HG03575 (cell line): Measurements from ENCODE around the gene B4GALT2.

ENCODE experiments used
- ATAC-seq: cut with Tn5 transposase; IDR thresholded peaks from one replicate; pipeline ENCODE4 v1.9.1; 2021; ENCODE audit not compliant: unreplicated experiment, insufficient number of reproducible peaks, low FRiP score; ENCODE audit errors: extremely low read depth

The B4GALT2 gene

DNA sequence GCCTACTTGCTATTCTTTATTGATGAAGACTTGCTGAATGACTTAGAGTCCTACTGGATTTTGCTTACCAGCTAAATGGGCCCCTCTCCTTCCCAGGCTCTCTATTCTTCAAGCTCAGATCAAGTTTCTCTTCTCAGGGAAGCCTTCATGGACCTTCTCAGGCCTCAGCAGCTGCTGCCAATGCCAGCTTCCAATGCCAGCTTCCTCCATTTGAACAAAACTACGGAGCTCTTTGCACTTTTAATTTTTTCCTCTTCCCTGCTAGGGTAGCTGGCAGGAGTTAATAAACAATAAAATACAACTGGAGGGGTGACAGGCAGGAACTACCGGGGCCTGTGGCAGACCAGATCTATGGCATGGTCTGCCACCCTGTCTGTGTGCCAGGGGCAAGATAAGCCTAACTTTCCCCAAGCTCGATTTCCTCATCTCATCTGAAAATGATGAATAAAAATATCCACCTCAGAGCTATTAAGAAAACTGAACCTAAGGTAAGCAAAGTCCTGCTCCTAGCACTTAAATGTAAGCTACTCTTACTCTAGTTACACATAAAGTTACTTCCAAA, 33.3 kb upstream of the B4GALT2 start:
- no peak for ATAC-seq

DNA sequence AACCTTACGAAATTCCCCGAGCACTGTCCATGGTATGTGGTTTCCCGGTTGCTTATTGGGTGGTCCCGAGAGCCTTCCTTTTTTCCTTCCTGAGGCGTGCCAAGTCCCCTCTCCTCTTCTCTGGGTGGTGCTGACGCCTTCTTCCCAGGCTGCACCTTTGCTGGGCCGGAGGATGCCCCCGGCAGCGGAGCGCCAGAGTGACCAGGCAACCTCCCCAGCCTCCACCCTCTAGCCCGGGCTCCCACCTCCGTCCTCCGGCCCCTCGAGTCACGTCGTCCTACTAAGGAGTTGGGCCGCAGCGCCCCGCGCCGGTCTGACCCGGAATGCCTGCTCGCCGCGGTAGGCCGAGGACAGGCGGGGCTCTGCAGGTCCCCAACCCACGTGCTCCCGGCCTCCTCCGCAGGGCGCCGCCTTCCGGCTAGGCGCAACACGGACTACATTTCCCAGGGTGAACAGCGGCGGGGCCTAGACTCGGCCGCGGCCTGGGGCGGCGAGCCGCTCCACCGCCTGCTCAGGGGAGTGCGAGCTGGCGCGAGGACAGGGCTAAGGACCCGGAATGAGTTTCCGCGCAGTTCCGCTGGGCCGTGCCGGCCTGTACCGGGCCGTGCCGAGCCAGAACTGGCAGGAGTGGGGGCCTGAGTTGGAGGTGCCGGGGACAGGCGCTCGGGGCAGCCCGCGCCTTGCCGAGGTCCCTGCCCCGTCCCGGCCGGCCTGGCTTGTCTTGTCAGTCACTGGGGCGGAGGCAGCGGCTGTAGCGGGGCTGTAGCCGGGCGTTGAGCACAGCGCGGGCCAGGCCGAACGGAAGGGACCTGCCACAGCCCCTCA, 32.6 kb upstream of the B4GALT2 start, which contains the start of gene IPO13:
Gene IPO13 (plus strand): TSS at position 715 of the 825 bp plus-strand sequence. CDS start 651 bp downstream, outside the sequence.
- peak; percentile 68 for ATAC-seq

- no peak for ATAC-seq
Observed at GRCh38 chr1:43947061-43947873, 31.7 kb upstream of the B4GALT2 start.

DNA sequence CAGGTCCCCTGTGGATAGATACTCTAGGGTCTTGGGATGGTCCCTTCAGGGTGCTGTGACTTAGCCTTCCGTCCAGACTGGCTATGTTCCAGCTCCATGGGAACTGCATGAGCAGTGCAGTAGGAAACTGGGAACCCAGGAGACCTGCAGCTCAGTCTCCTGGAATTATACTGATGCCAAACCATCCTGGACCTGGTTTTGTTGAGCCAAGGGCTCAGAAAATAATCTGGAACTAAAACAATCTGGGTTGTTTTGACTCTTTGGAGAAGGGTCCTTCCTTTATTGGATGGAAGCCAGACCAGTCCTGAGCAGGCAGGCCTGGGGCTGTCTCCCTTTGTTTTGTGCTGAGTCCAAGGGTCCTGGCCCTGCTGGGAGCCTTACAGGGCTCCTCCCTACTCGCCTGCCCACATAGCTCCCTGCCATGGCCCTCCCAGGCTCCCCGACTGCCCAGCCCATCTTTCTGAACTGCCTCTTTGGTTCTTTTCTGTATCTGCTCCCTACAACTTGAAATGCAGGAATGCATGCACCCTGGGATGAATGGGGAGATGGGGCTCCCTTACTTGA, 31.1 kb upstream of the B4GALT2 start:
- ATAC-seq: no peak

DNA sequence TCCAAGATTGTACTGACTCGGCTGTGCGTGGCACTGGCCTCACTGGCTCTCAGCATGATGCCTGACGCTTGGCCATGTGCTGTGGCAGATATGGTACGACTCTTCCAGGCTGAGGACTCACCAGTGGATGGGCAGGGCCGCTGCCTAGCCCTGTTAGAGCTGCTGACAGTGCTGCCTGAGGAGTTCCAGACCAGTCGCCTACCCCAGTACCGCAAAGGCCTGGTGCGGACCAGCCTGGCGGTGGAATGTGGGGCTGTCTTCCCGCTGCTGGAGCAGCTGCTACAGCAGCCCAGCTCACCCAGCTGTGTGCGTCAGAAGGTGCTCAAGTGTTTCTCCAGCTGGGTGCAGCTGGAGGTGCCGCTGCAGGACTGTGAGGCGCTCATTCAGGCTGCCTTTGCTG, 29.3 kb upstream of the B4GALT2 start:
- no peak for ATAC-seq

DNA sequence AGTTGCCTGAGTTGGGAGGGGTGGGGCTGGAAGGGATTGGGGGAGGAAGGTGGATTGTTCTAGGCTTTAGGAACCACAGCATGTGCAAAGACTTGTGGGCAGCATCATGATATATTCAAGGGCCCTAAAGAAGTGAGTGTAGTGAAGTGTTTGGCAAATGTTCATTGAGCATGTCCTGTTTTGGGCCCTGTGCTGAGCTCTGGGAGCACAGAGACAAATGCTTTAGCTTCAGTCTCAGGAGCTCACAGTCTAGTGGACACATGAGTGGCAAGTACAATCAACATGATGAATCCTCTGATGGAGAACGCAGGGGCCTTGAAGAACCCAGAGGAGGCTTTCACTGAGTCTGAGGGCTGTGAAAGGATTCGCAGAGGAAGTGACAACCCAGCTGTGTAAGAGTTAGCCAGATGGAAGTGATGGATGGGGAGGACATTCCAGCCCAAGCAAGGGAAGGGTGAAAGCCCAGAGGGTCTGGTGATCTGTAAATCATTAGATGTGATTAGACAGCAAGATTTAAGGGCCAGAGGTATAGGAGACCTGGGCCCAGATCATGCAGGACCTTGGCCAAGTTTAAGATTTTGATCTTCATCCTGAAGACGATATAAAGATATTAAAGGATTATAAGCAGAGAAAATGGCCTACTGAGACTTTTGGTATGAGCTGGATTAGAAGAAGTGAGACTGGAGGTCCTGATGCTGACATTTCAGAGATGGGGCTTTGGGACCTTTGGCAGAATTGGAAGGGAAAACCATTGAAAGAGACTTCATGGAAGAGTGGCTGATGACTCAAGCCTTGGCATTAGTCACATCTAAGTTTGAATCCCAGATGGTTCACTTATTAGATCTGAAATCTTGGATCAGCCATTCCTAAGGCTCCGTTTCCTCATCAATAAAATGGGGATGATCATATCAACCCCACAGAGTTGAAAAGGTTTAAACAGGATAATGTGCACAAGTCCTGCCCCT, 27.7 kb upstream of the B4GALT2 start:
- no peak for ATAC-seq

DNA sequence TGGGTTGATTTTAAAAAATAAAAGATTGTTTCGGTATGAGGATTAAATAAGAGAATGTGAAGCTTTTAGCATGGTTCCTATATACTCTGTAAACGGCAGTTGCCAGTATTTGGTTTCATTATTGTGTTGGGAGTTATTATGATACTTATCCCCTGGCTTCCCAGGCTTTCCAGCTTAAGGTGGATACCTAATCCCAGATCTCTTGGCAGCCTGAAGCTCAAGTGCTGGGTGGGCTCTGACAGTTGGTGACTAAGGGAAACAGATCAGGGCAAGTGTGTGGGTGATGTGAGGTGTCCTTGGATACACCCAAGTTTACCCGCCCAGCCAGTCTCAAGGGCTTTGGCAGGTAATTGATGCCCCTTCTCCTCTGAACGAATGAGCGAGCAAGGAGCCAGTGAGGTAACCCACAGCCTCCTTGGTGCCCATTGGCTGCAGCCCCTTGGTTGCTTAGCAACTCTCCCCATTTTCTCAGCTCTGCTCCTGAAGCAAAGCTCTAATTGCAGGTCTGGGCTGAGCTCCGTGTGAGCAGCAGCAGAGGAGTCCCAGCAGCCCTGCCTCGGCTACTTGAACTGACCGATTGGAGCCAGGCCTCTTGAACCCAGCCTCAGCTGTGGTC, 26.2 kb upstream of the B4GALT2 start:
- ATAC-seq: no peak

DNA sequence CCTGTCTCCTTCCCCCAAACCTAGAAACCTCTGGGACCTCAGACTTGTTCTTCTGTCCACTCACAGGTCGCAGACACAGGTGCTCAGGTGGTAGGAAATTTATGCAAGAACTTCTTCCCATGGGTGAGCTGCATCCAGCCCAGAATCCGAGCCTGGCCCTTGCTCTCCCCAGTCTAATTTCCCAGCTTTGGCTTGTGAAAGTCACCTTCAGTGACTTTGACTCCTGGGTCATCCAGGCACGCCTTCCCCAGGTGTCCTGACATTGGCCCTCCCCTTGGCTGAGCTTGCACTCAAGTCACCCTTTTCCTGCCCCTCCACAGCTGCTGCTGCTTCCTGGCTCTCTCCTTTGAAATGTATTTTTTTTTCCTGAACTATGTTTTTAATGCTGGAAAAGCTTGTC, 25.6 kb upstream of the B4GALT2 start:
- no peak for ATAC-seq

- ATAC-seq: no peak
Observed at GRCh38 chr1:43954036-43954435, 25.0 kb upstream of the B4GALT2 start.

DNA sequence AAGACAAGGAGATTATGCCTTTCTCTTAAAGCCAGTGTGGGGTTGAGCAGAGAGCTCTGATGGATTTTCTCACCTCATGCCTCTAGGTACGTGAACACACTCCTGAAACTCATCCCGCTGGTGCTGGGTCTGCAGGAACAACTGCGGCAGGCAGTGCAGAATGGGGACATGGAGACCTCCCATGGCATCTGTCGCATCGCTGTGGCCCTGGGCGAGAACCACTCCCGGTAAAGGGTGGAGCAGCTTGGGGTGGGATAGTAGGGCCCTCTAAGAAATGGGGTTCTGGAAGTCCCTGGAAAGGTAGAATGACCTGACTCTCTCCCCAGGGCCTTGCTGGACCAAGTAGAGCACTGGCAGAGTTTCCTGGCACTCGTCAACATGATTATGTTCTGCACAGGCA, 22.8 kb upstream of the B4GALT2 start:
- ATAC-seq: no peak

DNA sequence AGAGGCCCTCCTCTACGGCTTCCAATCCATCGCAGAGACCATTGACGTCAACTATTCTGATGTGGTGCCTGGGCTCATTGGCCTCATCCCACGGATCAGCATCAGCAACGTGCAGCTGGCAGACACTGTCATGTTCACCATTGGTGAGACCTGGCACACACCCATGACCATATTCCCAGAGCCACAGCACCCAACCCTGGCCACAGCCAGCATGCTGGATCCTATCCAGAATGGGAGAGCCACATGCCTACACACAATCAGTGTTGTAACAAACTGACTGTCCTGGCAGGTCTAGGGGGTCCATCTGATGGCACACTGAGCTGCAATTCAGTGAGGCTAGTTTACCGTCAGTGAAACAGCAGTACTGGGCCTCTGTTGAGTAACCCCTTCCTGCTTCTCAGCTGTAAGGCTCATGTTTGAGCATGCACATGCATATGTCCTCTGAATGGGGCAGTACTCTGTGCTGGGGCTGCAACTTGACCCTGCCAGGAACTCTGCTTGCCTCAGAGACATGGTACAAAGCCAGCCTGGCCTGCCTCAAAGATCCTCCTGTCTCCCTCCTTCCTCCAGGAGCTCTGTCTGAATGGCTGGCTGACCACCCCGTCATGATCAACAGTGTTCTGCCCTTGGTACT, 21.5 kb upstream of the B4GALT2 start:
- ATAC-seq: no peak

DNA sequence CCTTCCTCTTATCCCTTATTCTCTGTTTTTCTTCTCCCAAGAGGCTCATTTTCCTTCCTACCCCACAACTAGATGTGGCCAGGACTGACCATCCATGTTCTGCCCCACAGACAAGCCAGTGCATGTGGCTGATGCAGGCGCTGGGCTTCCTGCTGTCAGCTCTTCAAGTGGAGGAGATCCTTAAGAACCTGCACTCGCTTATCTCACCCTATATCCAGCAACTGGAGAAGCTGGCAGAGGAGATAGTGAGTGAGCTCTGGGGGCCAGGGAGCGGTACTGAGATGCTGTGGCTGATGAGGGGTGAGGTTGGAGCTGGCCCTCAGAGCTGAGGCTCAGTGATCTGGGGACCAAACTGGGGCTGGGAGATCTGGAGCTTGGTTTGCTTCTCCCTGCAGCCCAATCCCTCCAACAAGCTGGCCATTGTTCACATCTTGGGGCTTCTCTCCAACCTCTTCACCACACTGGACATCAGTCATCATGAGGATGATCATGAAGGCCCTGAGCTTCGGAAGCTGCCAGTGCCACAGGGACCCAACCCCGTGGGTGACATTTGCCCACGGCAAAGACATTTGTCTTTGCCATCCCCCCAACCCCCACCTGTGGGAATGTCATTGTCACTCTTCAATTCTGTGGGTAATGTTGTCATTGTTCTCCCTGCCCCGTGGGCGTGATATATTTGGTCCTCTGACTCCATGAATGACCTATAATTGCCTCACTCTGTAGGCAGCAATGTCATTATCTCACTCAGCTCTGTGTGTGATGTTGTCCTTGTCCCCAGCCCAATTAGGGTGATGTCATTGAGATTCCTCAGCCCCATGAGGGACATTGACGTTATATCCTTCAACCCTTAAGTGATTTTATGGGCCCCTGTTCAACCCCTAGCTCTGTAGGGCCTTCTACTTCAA, 20.4 kb upstream of the B4GALT2 start:
- no peak for ATAC-seq

GRCh38 chr1:43960798-43961197, 18.2 kb upstream of the B4GALT2 start:
- no peak for ATAC-seq

DNA sequence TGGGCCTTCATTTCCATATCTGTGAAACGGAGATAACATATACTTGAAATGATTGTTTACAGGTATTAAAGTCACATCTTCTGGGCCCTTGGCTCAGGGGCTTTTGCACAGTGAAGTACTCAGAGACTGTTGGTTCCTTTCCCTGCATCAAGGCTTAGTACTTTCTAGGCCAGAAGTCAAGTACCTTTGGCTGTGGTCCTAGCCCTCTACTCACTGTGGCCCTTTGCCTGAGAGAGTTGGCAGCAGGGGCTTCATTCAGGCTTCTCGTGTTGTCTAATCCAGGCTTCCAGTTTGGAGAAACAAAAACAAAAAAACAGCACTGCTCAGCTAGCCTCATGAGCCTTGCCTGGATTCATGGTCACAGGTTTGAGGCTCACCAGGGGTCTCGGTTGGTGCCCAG, 17.3 kb upstream of the B4GALT2 start:
- no peak for ATAC-seq

GRCh38 chr1:43962324-43962723, 16.7 kb upstream of the B4GALT2 start:
- ATAC-seq: no peak

DNA sequence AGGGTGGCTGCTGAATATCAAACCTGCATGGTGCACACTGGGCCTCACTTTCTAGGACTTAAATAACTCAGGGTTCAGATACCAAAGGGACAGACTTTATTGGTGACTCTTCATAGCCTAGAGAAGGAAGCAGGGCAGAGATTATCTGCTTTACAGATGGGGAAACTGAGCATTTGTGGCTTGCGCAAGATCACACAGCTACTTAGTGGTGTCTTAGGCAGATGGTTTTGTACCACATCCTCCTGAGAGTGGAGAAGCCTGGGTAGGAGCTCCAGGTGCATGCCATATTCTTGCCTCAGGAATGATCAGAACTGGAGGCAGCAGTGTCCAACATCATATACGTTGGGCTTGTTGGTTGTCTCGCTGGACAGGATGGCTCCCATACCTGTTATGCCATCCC, 16.0 kb upstream of the B4GALT2 start:
- ATAC-seq: no peak

- ATAC-seq: no peak
Observed at GRCh38 chr1:43963890-43964289, 15.1 kb upstream of the B4GALT2 start.
